Sigmoid colon (tissue), 7 donors: ENCODE results near the gene TDRD7. TPM values are rescaled to one million over a fixed set of nuclear protein-coding genes. Genes with fewer than 3 reads are reported as not detected.

Experiments
- DNase-seq: peaks from one replicate; pipeline ENCODE4 v3.0.0-alpha.2; 2019
- H3K27ac ChIP-seq, 4 donors: fragments of 200-600 bp; sonication (generic); one replicate each; pipeline ENCODE4 v1.5.1; 2016 to 2019; ENCODE audit warnings: mild to moderate bottlenecking in 1 of 4
- H3K27me3 ChIP-seq, 3 donors: fragments of 200-600 bp; sonication (generic); one replicate each; pipeline ENCODE4 v1.5.1; 2019; ENCODE audit warnings: mild to moderate bottlenecking in 1 of 3
- H3K36me3 ChIP-seq, 4 donors: fragments of 200-600 bp; sonication (generic); one replicate each; pipeline ENCODE4 v1.5.1; 2016 to 2019
- H3K4me1 ChIP-seq, 4 donors: fragments of 200-600 bp; sonication (generic); one replicate each; pipeline ENCODE4 v1.5.1; 2017 to 2019
- H3K4me3 ChIP-seq, 4 donors: fragments of 200-600 bp; sonication (generic); one replicate each; pipeline ENCODE4 v1.5.1; 2017 to 2019; ENCODE audit warnings: mild to moderate bottlenecking in 2 of 4, moderate library complexity in 1 of 4
- H3K9me3 ChIP-seq, 4 donors: fragments of 200-600 bp in 3 of 4; sonication (generic) in 3 of 4; one replicate each; pipeline versions ENCODE4 v1.5.1 to v1.6.1; 2013 to 2019
- CTCF ChIP-seq, 4 experiments: fragments of 450-650 bp in 3 of 4; fragments of 200-600 bp in 1 of 4; IDR thresholded peaks; one replicate each; pipeline ENCODE4 v1.5.1; 2016 to 2019; ENCODE audit warnings: antibody characterized with exemption in 4 of 4, mild to moderate bottlenecking in 3 of 4, moderate library complexity in 2 of 4
- EP300 ChIP-seq, 4 donors: sonication (generic); formaldehyde crosslinking; IDR thresholded peaks; one replicate each; pipeline ENCODE4 v1.6.1; 2017; ENCODE audit warnings: antibody characterized with exemption in 4 of 4
- POLR2A ChIP-seq, 2 donors: fragments of 450-650 bp; IDR thresholded peaks; one replicate each; pipeline ENCODE4 v1.6.1; 2016; ENCODE audit warnings: antibody characterized with exemption in 2 of 2, mild to moderate bottlenecking in 2 of 2, moderate library complexity in 2 of 2
- POLR2AphosphoS5 ChIP-seq, 4 donors: sonication (generic); formaldehyde crosslinking; IDR thresholded peaks; one replicate each; pipeline ENCODE4 v1.6.1; 2017; ENCODE audit warnings: antibody characterized with exemption in 4 of 4
- WGBS, 2 donors: extraction: QIAGEN DNeasy Blood & Tissue Kit; methylation state at CpG; one replicate each; pipeline ENCODE4 v1.1.7; 2013; 5-methylcytosine and 5-hydroxymethylcytosine counted together
- intact Hi-C: fragments of 100-400 bp; cut with DNase I; formaldehyde crosslinking; loops from one replicate; pipeline ENCODE4 v1.15.1; 2023
- polyA plus RNA-seq, 3 donors: library from polyadenylated mRNA; stranded (reverse); fragments of 200-250 nt; gene quantifications; one replicate each; pipeline ENCODE4 v1.2.3, GENCODE V29; 2013
- total RNA-seq, 4 donors: library from RNA; depleted of rRNA; stranded (reverse); fragments of >200 nt; gene quantifications; one replicate each; pipeline ENCODE4 v1.1.0, GENCODE V29; 2016
- donor health status: healthy with polysubstance abuse.
- donor health status: Bipolar disorder and iron deficiency.
- donor health status: healthy.

The TDRD7 gene
- total and polyA plus RNA-seq, 7 donors: 10.5 to 25.7 (median 17.5) TPM

GRCh38 chr9:97503862-97504210 lies 91.9 kb downstream of the TDRD7 start:
- WGBS, 2 donors: 72 to 80% methylated on average over 1 of the region's 1 CpG
- Histone ChIP-seq H3K9me3 (no peaks in the 10 kb centered on the region), H3K27ac (peak overlapping the region; percentile 84 to 92 (median 92)), H3K27me3 (no peaks in the 10 kb centered on the region), H3K4me3 (peak overlapping the region in 1 of 4 donors; percentile 85), H3K4me1 (peaks cover 0 to 41% (median 39%) of the 10 kb centered on the region in 4 donors), H3K36me3 (no peaks in the 10 kb centered on the region)
- intact Hi-C loops: no loop called here
- DNase-seq: no peak
- no peak for TF ChIP-seq POLR2AphosphoS5 (IDR thresholded peaks at IDR 0.05)
- no peak for TF ChIP-seq EP300 (IDR thresholded peaks at IDR 0.05)
- TF ChIP-seq CTCF (IDR thresholded peaks at IDR 0.05): no peak
- no peak for TF ChIP-seq POLR2A (IDR thresholded peaks at IDR 0.05)

- TF ChIP-seq EP300 (IDR thresholded peaks at IDR 0.05) (no peak), POLR2A (IDR thresholded peaks at IDR 0.05) (no peak), POLR2AphosphoS5 (IDR thresholded peaks at IDR 0.05) (no peak), CTCF (IDR thresholded peaks at IDR 0.05) (no peak)
- peaks cover 0 to 48% (median 43%) of the 10 kb centered on the region in 4 donors for H3K4me1 ChIP-seq
- H3K27me3 ChIP-seq: no peaks in the 10 kb centered on the region
These were observed 92.7 kb downstream of the TDRD7 start for GRCh38 chr9:97504381-97505216.

GRCh38 chr9:97505845-97506244 lies 93.9 kb downstream of the TDRD7 start:
- Histone ChIP-seq H3K4me3 (no peak overlapping the region), H3K27me3 (no peaks in the 10 kb centered on the region), H3K36me3 (no peaks in the 10 kb centered on the region), H3K27ac (peak overlapping the region in 3 of 4 donors; percentile 91 to 92 (median 92)), H3K9me3 (no peaks in the 10 kb centered on the region), H3K4me1 (peaks cover 0 to 56% (median 53%) of the 10 kb centered on the region in 4 donors)
- no peak for DNase-seq
- intact Hi-C loops: no loop called here
- TF ChIP-seq CTCF (IDR thresholded peaks at IDR 0.05): no peak
- TF ChIP-seq POLR2A (IDR thresholded peaks at IDR 0.05): no peak
- no peak for TF ChIP-seq POLR2AphosphoS5 (IDR thresholded peaks at IDR 0.05)
- TF ChIP-seq EP300 (IDR thresholded peaks at IDR 0.05): no peak
- 95 to 96% methylated on average over 3 of the region's 3 CpGs for WGBS, 2 donors

More at GRCh38 chr9:97504381-97505216, 92.7 kb downstream of the TDRD7 start:
- Histone ChIP-seq H3K4me3 (no peak overlapping the region), H3K9me3 (no peaks in the 10 kb centered on the region), H3K36me3 (no peaks in the 10 kb centered on the region), H3K27ac (peak overlapping the region; percentile 84 to 92 (median 92))
- 78 to 83% methylated on average over 8 of the region's 8 CpGs for WGBS, 2 donors
- no peak for DNase-seq
- intact Hi-C loops: no loop called here

- no peaks in the 10 kb centered on the region for H3K36me3 ChIP-seq
- WGBS, 2 donors: 73 to 88% methylated on average over 4 of the region's 4 CpGs
- no peak overlapping the region for H3K27ac ChIP-seq
- H3K27me3 ChIP-seq: no peaks in the 10 kb centered on the region
- peaks cover 0 to 61% (median 58%) of the 10 kb centered on the region in 4 donors for H3K4me1 ChIP-seq
- TF ChIP-seq POLR2A (IDR thresholded peaks at IDR 0.05) (no peak), POLR2AphosphoS5 (IDR thresholded peaks at IDR 0.05) (no peak), CTCF (IDR thresholded peaks at IDR 0.05) (no peak), EP300 (IDR thresholded peaks at IDR 0.05) (no peak)
- H3K9me3 ChIP-seq: no peaks in the 10 kb centered on the region
- intact Hi-C loops: no loop called here
- no peak overlapping the region for H3K4me3 ChIP-seq
- DNase-seq: no peak
These were observed 94.4 kb downstream of the TDRD7 start for GRCh38 chr9:97506306-97506705.
